HEK293 (cell line): Measurements from ENCODE around the gene RAB6A.
A peak's percentile ranks its signal among the peaks of the same experiment; 100 is the strongest.

Source experiments
- EGR2 ChIP-seq: fragments of 450-650 bp; formaldehyde crosslinking; IDR thresholded peaks from 2 replicates; pipeline ENCODE4 v1.5.1; 2016; ENCODE audit warnings: low read depth, missing biosample characterization, missing genetic modification characterization
- FEZF1 ChIP-seq: fragments of 450-650 bp; formaldehyde crosslinking; IDR thresholded peaks from 2 replicates; pipeline ENCODE4 v1.5.1; 2016; ENCODE audit warnings: missing biosample characterization, missing genetic modification characterization
- MYNN ChIP-seq: fragments of 450-650 bp; formaldehyde crosslinking; IDR thresholded peaks from 2 replicates; pipeline ENCODE4 v1.5.1; 2016; ENCODE audit warnings: missing biosample characterization, missing genetic modification characterization, borderline replicate concordance
- MZF1 ChIP-seq: fragments of 450-650 bp; formaldehyde crosslinking; IDR thresholded peaks from 2 replicates; pipeline ENCODE4 v1.5.1; 2017; ENCODE audit warnings: missing biosample characterization, missing genetic modification characterization, borderline replicate concordance
- ZBTB26 ChIP-seq: fragments of 450-650 bp; formaldehyde crosslinking; optimal IDR thresholded peaks from 2 replicates; pipeline ENCODE3; 2016; ENCODE audit warnings: missing biosample characterization, mild to moderate bottlenecking, missing genetic modification characterization
- ZBTB44 ChIP-seq: fragments of 450-650 bp; IDR thresholded peaks from 2 replicates; pipeline ENCODE4 v1.5.1; 2018; ENCODE audit warnings: missing biosample characterization, mild to moderate bottlenecking, missing genetic modification characterization
- ZFP41 ChIP-seq: fragments of 450-650 bp; formaldehyde crosslinking; IDR thresholded peaks from 2 replicates; pipeline ENCODE4 v1.5.1; 2016; ENCODE audit warnings: missing biosample characterization, missing genetic modification characterization, borderline replicate concordance
- ZNF121 ChIP-seq: fragments of 450-650 bp; formaldehyde crosslinking; IDR thresholded peaks from 2 replicates; pipeline ENCODE4 v1.5.1; 2016; ENCODE audit warnings: missing biosample characterization, missing genetic modification characterization
- ZNF169 ChIP-seq: fragments of 450-650 bp; formaldehyde crosslinking; IDR thresholded peaks from 2 replicates; pipeline ENCODE4 v1.5.1; 2016; ENCODE audit warnings: missing biosample characterization, missing genetic modification characterization
- ZNF184 ChIP-seq: fragments of 450-650 bp; IDR thresholded peaks from 2 replicates; pipeline ENCODE4 v1.5.1; 2018; ENCODE audit warnings: missing biosample characterization, mild to moderate bottlenecking, missing genetic modification characterization
- ZNF19 ChIP-seq: fragments of 450-650 bp; formaldehyde crosslinking; IDR thresholded peaks from 2 replicates; pipeline ENCODE4; 2016; ENCODE audit warnings: missing biosample characterization, missing genetic modification characterization, low read depth
- ZNF239 ChIP-seq: fragments of 450-650 bp; formaldehyde crosslinking; IDR thresholded peaks from 2 replicates; pipeline ENCODE4 v1.5.1; 2016; ENCODE audit warnings: missing biosample characterization, missing genetic modification characterization
- ZNF280D ChIP-seq: fragments of 450-650 bp; formaldehyde crosslinking; IDR thresholded peaks from 2 replicates; pipeline ENCODE4 v1.5.1; 2016; ENCODE audit warnings: missing biosample characterization, missing genetic modification characterization
- ZNF311 ChIP-seq: fragments of 450-650 bp; formaldehyde crosslinking; IDR thresholded peaks from 2 replicates; pipeline ENCODE4 v1.5.1; 2017; ENCODE audit warnings: missing biosample characterization, missing genetic modification characterization, borderline replicate concordance
- ZNF341 ChIP-seq: fragments of 450-650 bp; formaldehyde crosslinking; IDR thresholded peaks from 2 replicates; pipeline ENCODE4; 2016; ENCODE audit warnings: low read depth, missing biosample characterization, missing genetic modification characterization
- ZNF362 ChIP-seq: fragments of 450-650 bp; formaldehyde crosslinking; IDR thresholded peaks from 2 replicates; pipeline ENCODE4 v1.5.1; 2016; ENCODE audit warnings: missing biosample characterization, missing genetic modification characterization
- ZNF37A ChIP-seq: fragments of 450-650 bp; IDR thresholded peaks from 2 replicates; pipeline ENCODE4 v1.5.1; 2018; ENCODE audit warnings: missing biosample characterization, missing genetic modification characterization
- ZNF449 ChIP-seq: fragments of 450-650 bp; formaldehyde crosslinking; IDR thresholded peaks from 2 replicates; pipeline ENCODE4 v1.5.1; 2017; ENCODE audit warnings: missing biosample characterization, mild to moderate bottlenecking, missing genetic modification characterization, moderate library complexity
- ZNF473 ChIP-seq: fragments of 450-650 bp; formaldehyde crosslinking; IDR thresholded peaks from 2 replicates; pipeline ENCODE4 v1.5.1; 2017; ENCODE audit warnings: missing biosample characterization, missing genetic modification characterization
- ZNF48 ChIP-seq: fragments of 450-650 bp; formaldehyde crosslinking; IDR thresholded peaks from 2 replicates; pipeline ENCODE4 v1.5.1; 2016; ENCODE audit warnings: missing biosample characterization, missing genetic modification characterization
- ZNF513 ChIP-seq: fragments of 450-650 bp; IDR thresholded peaks from 2 replicates; pipeline ENCODE4 v1.5.1; 2018; ENCODE audit warnings: missing biosample characterization, missing genetic modification characterization
- ZNF529 ChIP-seq: fragments of 450-650 bp; formaldehyde crosslinking; IDR thresholded peaks from 2 replicates; pipeline ENCODE4 v1.5.1; 2017; ENCODE audit warnings: missing genetic modification characterization, missing biosample characterization; ENCODE audit not compliant: insufficient replicate concordance
- ZNF544 ChIP-seq: fragments of 450-650 bp; formaldehyde crosslinking; IDR thresholded peaks from 2 replicates; pipeline ENCODE4 v1.5.0; 2017; ENCODE audit warnings: missing biosample characterization, missing genetic modification characterization
- ZNF548 ChIP-seq: fragments of 450-650 bp; formaldehyde crosslinking; IDR thresholded peaks from 2 replicates; pipeline ENCODE4 v1.5.1; 2016; ENCODE audit warnings: missing biosample characterization, missing genetic modification characterization
- ZNF558 ChIP-seq: fragments of 450-650 bp; formaldehyde crosslinking; IDR thresholded peaks from 2 replicates; pipeline ENCODE4 v1.5.1; 2016; ENCODE audit warnings: missing biosample characterization, missing genetic modification characterization
- ZNF645 ChIP-seq: fragments of 450-650 bp; formaldehyde crosslinking; IDR thresholded peaks from 2 replicates; pipeline ENCODE4; 2016; ENCODE audit warnings: missing biosample characterization, missing genetic modification characterization
- ZNF660 ChIP-seq: fragments of 450-650 bp; IDR thresholded peaks from 2 replicates; pipeline ENCODE4 v1.5.1; 2018; ENCODE audit warnings: missing biosample characterization, mild to moderate bottlenecking, missing genetic modification characterization
- ZNF843 ChIP-seq: fragments of 450-650 bp; formaldehyde crosslinking; IDR thresholded peaks from 2 replicates; pipeline ENCODE4 v1.5.1; 2016; ENCODE audit warnings: missing biosample characterization, missing genetic modification characterization

Gene RAB6A

GRCh38 chr11:73779084-73779902, 18.4 kb upstream of the RAB6A start (continued):
- TF ChIP-seq ZNF280D (tag by site-specific recombination) (no peak), ZNF169 (tag by site-specific recombination) (no peak), ZNF121 (tag by site-specific recombination) (no peak), ZNF529 (tag by site-specific recombination) (no peak), ZNF544 (no peak), ZNF19 (no peak), ZBTB44 (tag by site-specific recombination) (no peak), ZNF660 (tag by site-specific recombination) (peak; percentile 65), EGR2 (tag by site-specific recombination) (0 out of 2 replicates have a peak, but pooled peaks have one; percentile 22), MYNN (tag by site-specific recombination) (no peak), ZNF645 (tag by site-specific recombination) (no peak), ZNF513 (tag by site-specific recombination) (no peak), ZNF341 (tag by site-specific recombination) (peak; percentile 63), MZF1 (tag by site-specific recombination) (no peak), FEZF1 (tag by site-specific recombination) (peak; percentile 54), ZNF239 (tag by site-specific recombination) (no peak), ZNF449 (tag by site-specific recombination) (no peak; the same call in 1 of the 2 replicates), ZNF37A (no peak), ZFP41 (tag by site-specific recombination) (no peak), ZNF843 (tag by site-specific recombination) (no peak; the same call in 1 of the 2 replicates), ZNF311 (tag by site-specific recombination) (no peak), ZNF558 (tag by site-specific recombination) (0 out of 2 replicates have a peak, but pooled peaks have one; percentile 14), ZNF362 (tag by site-specific recombination) (no peak), ZNF473 (tag by site-specific recombination) (no peak), ZNF48 (tag by site-specific recombination) (no peak), ZNF548 (tag by site-specific recombination) (no peak), ZBTB26 (tag by site-specific recombination) (peak; percentile 82), ZNF184 (0 out of 2 replicates have a peak, but pooled peaks have one; percentile 12)
